Activated CD4-positive, CD25-positive, alpha-beta regulatory T cell treated with anti-CD3 and anti-CD28 coated beads, Interleukin-2, amount 50 U/mL, for 24 hours (primary cell): ENCODE measurements around the gene CADPS2.

Source experiments
- ATAC-seq, 2 donors: fragments of 150-1000 bp; cut with Tn5 transposase; one replicate each; pipeline ENCODE4 v1.10.0; 2021; ENCODE audit warnings: mild to moderate bottlenecking in 1 of 2, moderate library complexity in 1 of 2

The CADPS2 gene

DNA sequence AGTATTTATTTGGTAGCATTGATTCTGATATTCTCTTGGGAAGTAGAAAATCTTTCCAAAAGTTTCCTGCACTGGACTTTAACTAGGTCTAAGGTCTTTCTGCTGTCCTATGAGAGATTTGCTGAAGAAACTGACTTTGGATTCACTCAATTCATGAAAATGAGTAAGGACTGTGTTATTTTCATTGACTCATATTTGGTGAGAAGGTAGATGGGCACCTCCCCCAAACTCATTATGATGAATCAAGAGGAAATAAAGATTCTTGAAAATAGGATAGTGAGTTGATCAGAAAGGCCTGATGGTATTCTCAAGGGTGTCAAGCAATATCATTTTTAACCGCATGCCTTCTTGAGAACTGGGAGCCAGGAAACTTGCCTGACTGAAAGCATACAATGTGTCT, 297.6 kb downstream of the CADPS2 start:
- ATAC-seq = no peak

- ATAC-seq = no peak
Measured at GRCh38 chr7:122584676-122585251, 301.5 kb downstream of the CADPS2 start.

GRCh38 chr7:122578350-122578749, 307.9 kb downstream of the CADPS2 start:
- no peak for ATAC-seq

DNA sequence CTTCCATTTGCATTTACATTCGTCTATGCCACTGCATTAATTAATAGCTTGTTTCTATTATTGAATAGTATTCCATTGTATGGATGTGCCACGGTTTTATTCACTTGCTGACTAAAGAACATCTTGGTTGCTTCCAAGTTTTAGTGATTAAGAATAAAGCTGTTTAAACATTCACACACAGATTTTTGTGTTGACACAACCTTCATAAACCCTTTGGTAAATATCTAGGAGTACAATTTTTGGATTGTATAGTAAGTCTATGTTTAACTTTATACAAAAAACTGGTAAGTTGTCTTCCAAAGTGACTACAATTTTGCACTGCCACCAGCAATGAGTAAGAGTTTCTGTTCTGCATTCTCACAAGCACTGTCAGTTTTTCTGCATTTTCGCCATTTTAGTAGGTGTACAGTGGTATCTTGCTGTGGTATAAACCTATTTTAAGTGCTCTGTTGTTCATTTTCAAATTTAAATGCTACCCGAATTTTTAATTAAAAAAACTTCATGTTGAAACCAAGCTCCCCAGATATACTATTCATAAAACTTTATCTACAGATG, 308.7 kb downstream of the CADPS2 start:
- no peak for ATAC-seq

DNA sequence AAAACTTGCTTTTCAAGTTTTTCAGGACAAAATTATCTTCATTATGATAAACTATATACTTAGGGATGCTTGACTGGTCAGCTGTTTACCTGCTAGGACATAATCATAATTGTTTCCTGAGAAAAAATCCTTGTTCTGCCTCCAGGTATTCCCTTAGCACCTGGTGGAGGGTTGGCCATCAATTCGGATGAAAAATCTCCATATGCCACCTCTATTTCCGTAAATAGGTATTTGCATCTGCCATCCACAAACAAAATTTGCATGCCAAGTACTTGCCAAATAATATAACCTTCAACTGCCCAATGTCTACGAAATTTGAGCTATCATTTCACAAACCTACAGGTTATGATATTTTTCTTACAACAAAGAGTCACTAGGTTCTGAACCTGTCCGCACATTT, 313.6 kb downstream of the CADPS2 start:
- no peak for ATAC-seq

GRCh38 chr7:122561326-122561725, 324.9 kb downstream of the CADPS2 start:
- no peak for ATAC-seq

GRCh38 chr7:122556873-122557542, 329.3 kb downstream of the CADPS2 start:
- ATAC-seq = no peak

DNA sequence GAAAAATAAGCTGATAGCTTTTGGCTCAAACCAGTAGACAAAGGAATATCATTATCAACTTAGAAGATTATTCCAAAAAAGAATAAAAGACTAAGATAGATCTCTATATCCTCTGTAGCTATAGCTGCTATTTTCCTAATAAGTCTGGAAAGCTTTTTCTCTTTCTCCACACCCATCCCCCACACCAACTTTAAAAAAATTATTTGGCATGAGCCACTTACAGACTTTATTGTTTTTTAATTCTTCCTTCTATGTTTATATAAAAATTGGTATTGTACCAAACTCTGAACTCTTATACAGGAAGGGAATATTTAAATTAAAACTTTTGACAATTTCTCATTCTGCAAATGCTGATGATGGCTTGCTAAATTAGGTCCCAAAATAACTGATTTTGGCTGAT, 330.0 kb downstream of the CADPS2 start:
- ATAC-seq = no peak

DNA sequence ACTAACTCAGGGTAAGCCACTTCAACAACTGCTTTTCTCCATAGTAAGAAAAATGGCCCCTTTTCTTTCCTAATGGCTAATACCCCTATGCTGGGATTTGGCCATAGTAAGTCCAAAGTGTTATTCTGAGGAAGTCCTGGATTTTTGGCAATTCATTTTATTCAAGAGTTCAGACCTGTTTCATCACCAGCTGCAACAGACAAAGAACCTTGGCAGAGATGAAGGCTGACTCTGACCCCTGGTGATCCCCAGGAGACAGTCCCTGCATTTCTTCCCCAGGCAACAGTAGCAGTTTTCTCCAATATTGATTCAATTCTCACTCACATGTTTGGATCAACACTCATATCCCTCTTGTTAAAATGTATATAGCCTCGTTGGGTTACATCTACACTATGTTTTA, 332.5 kb downstream of the CADPS2 start:
- ATAC-seq = no peak

DNA sequence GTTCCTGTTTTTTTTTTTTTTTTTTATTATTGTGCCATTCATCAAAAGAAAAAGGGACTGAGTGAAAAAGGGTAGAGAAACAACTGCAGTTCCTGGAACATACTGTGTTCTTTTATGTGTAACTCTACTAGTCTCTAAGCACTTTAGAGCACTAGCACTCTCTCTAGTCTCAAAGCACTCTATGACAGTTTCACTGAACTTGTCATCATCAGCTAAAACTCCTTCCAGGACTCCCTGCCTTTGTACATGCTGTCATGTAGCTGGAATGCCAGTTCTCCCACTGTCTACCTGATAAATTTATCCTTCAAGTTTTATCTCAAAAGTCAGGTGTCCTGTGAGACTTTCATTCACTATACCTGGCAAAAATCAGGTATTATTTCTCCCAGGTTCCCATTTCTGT, 333.5 kb downstream of the CADPS2 start:
- ATAC-seq = no peak

GRCh38 chr7:122550545-122550944, 335.7 kb downstream of the CADPS2 start:
- ATAC-seq = no peak

GRCh38 chr7:122549578-122549977, 336.7 kb downstream of the CADPS2 start:
- no peak for ATAC-seq

DNA sequence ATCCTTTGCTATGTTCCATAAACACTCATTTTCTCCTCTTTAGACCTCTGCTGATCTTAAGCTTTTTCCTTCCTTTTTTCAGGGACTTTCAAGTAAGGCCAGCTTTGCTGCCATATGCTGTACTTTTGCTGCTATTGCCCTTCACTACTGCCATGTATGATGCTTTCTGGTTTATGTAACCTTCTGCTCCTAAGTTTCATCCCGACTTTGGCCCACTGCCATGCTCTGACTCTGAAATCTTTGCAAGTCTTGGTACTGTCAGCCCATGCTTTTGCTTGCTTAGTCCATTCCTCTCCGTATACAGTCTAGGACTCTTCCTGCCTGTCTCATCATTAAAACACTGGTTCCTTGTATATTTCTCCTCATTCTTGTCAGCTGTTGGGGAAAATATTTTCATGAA, 339.8 kb downstream of the CADPS2 start:
- ATAC-seq = no peak

DNA sequence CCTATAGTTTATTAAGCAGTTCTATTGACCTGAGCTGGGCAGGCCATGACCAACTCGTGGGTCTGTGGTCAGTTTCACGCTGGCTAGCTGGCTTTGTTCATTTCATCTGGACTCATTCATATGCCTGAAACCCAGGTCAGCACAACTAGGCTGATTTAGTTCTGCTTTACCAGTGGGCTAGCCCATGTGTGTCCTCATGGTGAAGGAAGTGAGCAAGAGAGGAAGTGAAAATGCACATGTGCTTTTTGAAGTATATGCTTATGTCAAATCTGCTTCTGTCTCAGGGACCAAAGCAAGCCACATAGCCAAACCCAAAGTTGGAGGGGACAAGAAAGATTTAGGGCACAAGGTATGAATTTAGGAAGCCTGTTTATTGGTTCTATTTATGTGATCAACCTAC, 341.8 kb downstream of the CADPS2 start:
- ATAC-seq = no peak

- ATAC-seq = no peak
Measured at GRCh38 chr7:122543891-122544290, 342.4 kb downstream of the CADPS2 start.

GRCh38 chr7:122543166-122543565, 343.1 kb downstream of the CADPS2 start:
- ATAC-seq = no peak

GRCh38 chr7:122535086-122535485, 351.2 kb downstream of the CADPS2 start:
- no peak for ATAC-seq

DNA sequence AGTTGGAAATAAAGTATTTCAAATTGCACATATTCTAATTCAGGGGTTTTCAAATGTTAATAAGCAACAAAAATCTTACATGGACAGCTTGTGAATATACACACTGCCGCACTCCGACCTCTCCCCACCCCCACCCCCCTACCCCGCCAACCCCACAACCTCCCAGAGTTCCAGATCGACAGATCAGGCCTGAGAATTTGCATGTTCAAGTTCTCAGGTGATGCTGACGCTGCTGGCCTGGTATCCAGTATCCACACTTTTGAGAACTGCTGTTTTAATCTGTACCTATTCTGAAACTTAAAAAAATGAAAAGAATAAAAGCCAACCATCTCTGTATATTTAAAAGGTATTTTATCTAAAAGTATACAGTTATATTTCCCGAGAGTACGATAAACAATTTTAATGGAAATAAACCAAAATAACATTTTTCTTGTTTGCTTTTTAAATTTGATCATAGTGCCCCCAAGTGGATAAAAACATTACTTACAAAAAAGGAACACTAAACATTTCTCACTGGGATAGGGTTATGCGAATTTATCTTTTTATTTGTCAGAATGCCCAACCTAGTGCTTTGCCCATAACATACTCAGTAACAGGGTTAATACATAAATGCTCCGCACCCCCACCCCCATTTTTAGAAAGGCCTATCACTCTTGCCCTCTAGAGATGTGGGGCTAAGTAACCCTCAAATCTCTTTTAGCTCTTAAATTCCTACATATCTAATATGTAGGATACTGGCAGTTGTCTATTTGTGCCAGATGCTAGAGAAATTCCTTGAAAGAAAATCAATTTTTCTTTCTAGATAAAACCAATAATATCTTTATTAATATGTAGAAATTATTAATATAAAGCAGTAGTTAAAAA, 353.6 kb downstream of the CADPS2 start:
- no peak for ATAC-seq

- no peak for ATAC-seq
Measured at GRCh38 chr7:122528879-122529481, 357.3 kb downstream of the CADPS2 start.

- no peak for ATAC-seq
Measured at GRCh38 chr7:122525355-122525754, 360.9 kb downstream of the CADPS2 start.

- no peak for ATAC-seq
Measured at GRCh38 chr7:122521767-122522166, 364.5 kb downstream of the CADPS2 start.

DNA sequence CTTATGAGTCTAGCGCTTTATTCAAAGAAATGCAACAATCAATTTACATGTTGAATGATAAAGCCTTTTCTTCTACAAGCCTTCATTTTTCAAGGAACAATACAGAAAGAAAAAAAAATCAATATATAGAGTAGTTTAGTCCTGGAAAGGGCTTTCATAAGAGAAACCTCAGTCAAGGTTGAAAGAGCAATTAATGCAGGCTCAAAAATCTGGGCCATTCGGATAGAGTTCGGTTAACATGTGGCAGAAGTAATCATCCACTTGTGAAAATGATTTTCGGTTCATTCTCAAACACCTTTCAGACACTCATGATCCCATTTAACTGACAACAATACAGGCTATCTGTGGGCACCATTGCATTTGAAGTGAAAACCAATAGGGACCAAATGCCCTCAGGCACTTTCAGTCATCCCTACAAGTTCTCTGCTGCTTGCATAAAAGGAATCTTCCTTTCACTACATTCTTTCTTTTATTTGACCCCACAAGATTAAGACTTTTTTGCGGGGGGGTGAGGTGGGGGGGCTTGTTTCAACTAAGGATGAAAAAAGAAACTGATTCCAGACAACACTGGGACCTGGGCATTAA, 365.2 kb downstream of the CADPS2 start:
- no peak for ATAC-seq

GRCh38 chr7:122518488-122518887, 367.8 kb downstream of the CADPS2 start:
- ATAC-seq = no peak
